Measurements from ENCODE around the gene ANKLE2.
"Not testable (repeated sequence)": the region's sequence is repeated elsewhere in the genome, so short reads cannot be mapped to it uniquely, and the experiment has no call there.

ANKLE2 gene

GRCh38 chr12:132779781-132780353 lies 18.2 kb upstream of the ANKLE2 start:
- H3K4me3 ChIP-seq (ENCODE audit: low read length), result no peak overlapping the region
- DNase-seq (ENCODE audit: low read depth), result no peak

GRCh38 chr12:132777614-132778013 lies 16.0 kb upstream of the ANKLE2 start:
- no peak overlapping the region for H3K4me3 ChIP-seq (ENCODE audit: low read length)
- TF ChIP-seq CTCF (IDR thresholded peaks at IDR 0.05; ENCODE audit: insufficient read depth, low read depth, low read length, missing control alignments), result no peak
- DNase-seq (ENCODE audit: low read depth), result no peak

More at GRCh38 chr12:132779781-132780353, 18.2 kb upstream of the ANKLE2 start:
- TF ChIP-seq CTCF (IDR thresholded peaks at IDR 0.05; ENCODE audit: insufficient read depth, low read depth, low read length, missing control alignments), result no peak

GRCh38 chr12:132776816-132777568 lies 15.4 kb upstream of the ANKLE2 start:
- TF ChIP-seq CTCF (IDR thresholded peaks at IDR 0.05; ENCODE audit: insufficient read depth, low read depth, low read length, missing control alignments), result no peak
- no peak for DNase-seq (ENCODE audit: low read depth)
- H3K4me3 ChIP-seq (ENCODE audit: low read length), result no peak overlapping the region

GRCh38 chr12:132776230-132776625 lies 14.6 kb upstream of the ANKLE2 start:
- not testable (repeated sequence) for H3K4me3 ChIP-seq (ENCODE audit: low read length); DNase-seq (ENCODE audit: low read depth)

- DNase-seq (ENCODE audit: low read depth), result no peak
- no peak overlapping the region for H3K4me3 ChIP-seq (ENCODE audit: low read length)
- no peak for TF ChIP-seq CTCF (IDR thresholded peaks at IDR 0.05; ENCODE audit: insufficient read depth, low read depth, low read length, missing control alignments)
Measured at GRCh38 chr12:132775502-132776229, 14.0 kb upstream of the ANKLE2 start.

GRCh38 chr12:132774646-132775275 lies 13.1 kb upstream of the ANKLE2 start:
- TF ChIP-seq CTCF (IDR thresholded peaks at IDR 0.05; ENCODE audit: insufficient read depth, low read depth, low read length, missing control alignments), result no peak
- no peak overlapping the region for H3K4me3 ChIP-seq (ENCODE audit: low read length)
- DNase-seq (ENCODE audit: low read depth), result no peak

- no peak for TF ChIP-seq CTCF (IDR thresholded peaks at IDR 0.05; ENCODE audit: insufficient read depth, low read depth, low read length, missing control alignments)
Measured at GRCh38 chr12:132774159-132774558, 12.5 kb upstream of the ANKLE2 start.

More at GRCh38 chr12:132774159-132774558, 12.5 kb upstream of the ANKLE2 start:
- H3K4me3 ChIP-seq (ENCODE audit: low read length), result no peak overlapping the region
- no peak for DNase-seq (ENCODE audit: low read depth)

All from epithelial cell of esophagus (primary cell).